ENCODE results near the gene FEM1C.

Gene FEM1C

DNA sequence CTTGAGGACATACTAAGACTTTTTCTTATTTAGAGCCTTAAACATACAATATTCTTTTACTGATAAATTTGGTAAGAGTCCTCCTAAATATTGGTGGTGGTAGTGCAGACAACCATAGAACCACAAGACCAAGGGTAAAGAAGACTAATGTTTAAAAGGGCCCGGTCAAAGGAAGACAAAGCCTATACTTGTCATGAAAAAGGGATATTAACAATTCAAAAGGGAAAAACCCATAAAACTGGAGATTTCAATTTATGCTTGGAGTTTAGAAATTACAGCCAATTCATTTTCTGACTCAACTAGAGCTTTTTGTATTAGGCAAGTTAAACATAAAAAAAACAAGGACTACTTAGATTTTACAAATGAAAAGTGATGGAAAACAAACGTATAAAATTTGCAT is 24.4 kb downstream of the FEM1C start:
- Histone ChIP-seq H3K9me3 (ENCODE audit: severe bottlenecking) (no peaks in the 10 kb centered on the region), H3K4me3 (ENCODE audit: severe bottlenecking) (no peak overlapping the region), H3K27me3 (ENCODE audit: insufficient read depth, poor library complexity, severe bottlenecking) (peaks cover 4% of the 10 kb centered on the region), H3K27ac (ENCODE audit: poor library complexity, severe bottlenecking) (no peak overlapping the region), H3K4me1 (ENCODE audit: insufficient read depth, poor library complexity, severe bottlenecking) (no peaks in the 10 kb centered on the region), H3K36me3 (ENCODE audit: low read depth) (peaks cover 45% of the 10 kb centered on the region)
- TF ChIP-seq, protein P1, sequence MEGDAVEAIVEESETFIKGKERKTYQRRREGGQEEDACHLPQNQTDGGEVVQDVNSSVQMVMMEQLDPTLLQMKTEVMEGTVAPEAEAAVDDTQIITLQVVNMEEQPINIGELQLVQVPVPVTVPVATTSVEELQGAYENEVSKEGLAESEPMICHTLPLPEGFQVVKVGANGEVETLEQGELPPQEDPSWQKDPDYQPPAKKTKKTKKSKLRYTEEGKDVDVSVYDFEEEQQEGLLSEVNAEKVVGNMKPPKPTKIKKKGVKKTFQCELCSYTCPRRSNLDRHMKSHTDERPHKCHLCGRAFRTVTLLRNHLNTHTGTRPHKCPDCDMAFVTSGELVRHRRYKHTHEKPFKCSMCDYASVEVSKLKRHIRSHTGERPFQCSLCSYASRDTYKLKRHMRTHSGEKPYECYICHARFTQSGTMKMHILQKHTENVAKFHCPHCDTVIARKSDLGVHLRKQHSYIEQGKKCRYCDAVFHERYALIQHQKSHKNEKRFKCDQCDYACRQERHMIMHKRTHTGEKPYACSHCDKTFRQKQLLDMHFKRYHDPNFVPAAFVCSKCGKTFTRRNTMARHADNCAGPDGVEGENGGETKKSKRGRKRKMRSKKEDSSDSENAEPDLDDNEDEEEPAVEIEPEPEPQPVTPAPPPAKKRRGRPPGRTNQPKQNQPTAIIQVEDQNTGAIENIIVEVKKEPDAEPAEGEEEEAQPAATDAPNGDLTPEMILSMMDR (IDR thresholded peaks at IDR 0.05; ENCODE audit: poor library complexity, severe bottlenecking), result no peak
- ATAC-seq (ENCODE audit: low read depth) (no peak), DNase-seq (ENCODE audit: low spot score) (no peak)

DNA sequence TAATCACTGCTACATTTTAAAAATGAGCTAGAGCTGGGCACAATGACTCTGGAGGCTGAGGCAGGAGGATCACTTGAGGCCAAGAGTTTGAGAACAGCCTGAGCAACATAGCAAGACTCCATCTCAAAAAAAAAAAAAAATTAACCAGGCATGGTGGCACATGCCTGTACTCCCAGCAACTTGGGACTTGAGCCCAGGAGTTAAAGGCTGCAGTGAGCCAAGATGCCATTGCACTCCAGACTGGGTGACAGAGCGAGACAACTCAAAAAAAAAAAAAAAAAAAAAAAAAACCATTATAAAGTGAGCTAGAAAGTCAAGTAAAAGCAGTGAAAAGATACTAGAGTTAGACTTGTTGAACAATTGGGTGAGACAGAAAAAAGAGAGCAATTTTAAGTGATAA is 28.2 kb downstream of the FEM1C start:
- no peaks in the 10 kb centered on the region for H3K4me1 ChIP-seq (ENCODE audit: insufficient read depth, poor library complexity, severe bottlenecking)
- H3K27me3 ChIP-seq (ENCODE audit: insufficient read depth, poor library complexity, severe bottlenecking), result peaks cover 3% of the 10 kb centered on the region
- no peak overlapping the region for H3K4me3 ChIP-seq (ENCODE audit: severe bottlenecking)
- DNase-seq (ENCODE audit: low spot score) (no peak), ATAC-seq (ENCODE audit: low read depth) (no peak)
- TF ChIP-seq, protein P1 (IDR thresholded peaks at IDR 0.05; ENCODE audit: poor library complexity, severe bottlenecking), result no peak
- H3K27ac ChIP-seq (ENCODE audit: poor library complexity, severe bottlenecking), result no peak overlapping the region
- H3K9me3 ChIP-seq (ENCODE audit: severe bottlenecking), result no peaks in the 10 kb centered on the region
- H3K36me3 ChIP-seq (ENCODE audit: low read depth), result peaks cover 10% of the 10 kb centered on the region; the same call in 1 of the 2 replicates

DNA sequence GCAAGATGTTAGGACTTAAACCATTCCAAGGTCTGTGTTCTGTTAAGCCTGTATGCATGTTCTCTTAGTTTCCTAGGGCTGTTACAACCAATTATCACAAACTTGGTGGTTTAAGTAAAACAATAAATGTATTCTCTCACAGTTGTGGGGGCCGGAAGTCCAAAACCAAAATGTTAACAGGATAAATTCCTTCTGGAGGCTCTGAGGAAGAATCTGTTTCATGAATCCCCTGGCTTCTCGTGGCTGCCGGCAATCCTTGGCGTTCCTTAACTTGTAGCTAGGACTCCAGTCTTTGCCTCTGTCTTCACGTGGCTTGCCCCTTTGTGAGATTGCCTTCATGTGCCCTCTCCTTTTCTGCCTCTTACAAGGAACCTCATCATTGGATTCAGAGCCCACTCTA is 30.4 kb downstream of the FEM1C start:
- H3K9me3 ChIP-seq (ENCODE audit: severe bottlenecking), result no peaks in the 10 kb centered on the region
- no peak overlapping the region for H3K4me3 ChIP-seq (ENCODE audit: severe bottlenecking)
- no peaks in the 10 kb centered on the region for H3K36me3 ChIP-seq (ENCODE audit: low read depth)
- DNase-seq (ENCODE audit: low spot score) (no peak), ATAC-seq (ENCODE audit: low read depth) (no peak)
- no peak overlapping the region for H3K27ac ChIP-seq (ENCODE audit: poor library complexity, severe bottlenecking)
- no peaks in the 10 kb centered on the region for H3K4me1 ChIP-seq (ENCODE audit: insufficient read depth, poor library complexity, severe bottlenecking)
- no peaks in the 10 kb centered on the region for H3K27me3 ChIP-seq (ENCODE audit: insufficient read depth, poor library complexity, severe bottlenecking)
- TF ChIP-seq, protein P1 (IDR thresholded peaks at IDR 0.05; ENCODE audit: poor library complexity, severe bottlenecking), result no peak

DNA sequence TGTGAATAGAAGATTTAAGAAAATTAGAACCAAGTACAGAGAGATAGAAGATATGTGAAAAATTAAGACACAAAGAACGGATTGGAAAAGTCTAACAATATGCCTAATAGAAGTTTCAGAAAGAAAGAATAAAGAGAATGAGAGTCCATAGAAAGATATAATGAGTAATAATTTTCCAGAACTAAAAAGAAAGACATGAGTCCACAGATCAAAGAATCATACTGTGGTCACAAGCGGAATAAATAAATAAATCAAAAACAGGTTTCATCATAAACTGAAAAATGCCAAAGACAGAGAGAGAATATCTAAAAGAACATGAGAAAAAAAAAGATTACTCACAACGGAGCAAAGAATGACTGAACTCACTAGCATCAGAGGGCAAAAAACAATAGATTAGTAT is 32.9 kb downstream of the FEM1C start:
- no peak overlapping the region for H3K27ac ChIP-seq (ENCODE audit: poor library complexity, severe bottlenecking)
- DNase-seq (ENCODE audit: low spot score) (no peak), ATAC-seq (ENCODE audit: low read depth) (no peak)
- H3K9me3 ChIP-seq (ENCODE audit: severe bottlenecking), result no peaks in the 10 kb centered on the region
- no peaks in the 10 kb centered on the region for H3K4me1 ChIP-seq (ENCODE audit: insufficient read depth, poor library complexity, severe bottlenecking)
- H3K4me3 ChIP-seq (ENCODE audit: severe bottlenecking), result no peak overlapping the region
- no peaks in the 10 kb centered on the region for H3K27me3 ChIP-seq (ENCODE audit: insufficient read depth, poor library complexity, severe bottlenecking)
- TF ChIP-seq, protein P1 (IDR thresholded peaks at IDR 0.05; ENCODE audit: poor library complexity, severe bottlenecking), result no peak
- no peaks in the 10 kb centered on the region for H3K36me3 ChIP-seq (ENCODE audit: low read depth)

DNA sequence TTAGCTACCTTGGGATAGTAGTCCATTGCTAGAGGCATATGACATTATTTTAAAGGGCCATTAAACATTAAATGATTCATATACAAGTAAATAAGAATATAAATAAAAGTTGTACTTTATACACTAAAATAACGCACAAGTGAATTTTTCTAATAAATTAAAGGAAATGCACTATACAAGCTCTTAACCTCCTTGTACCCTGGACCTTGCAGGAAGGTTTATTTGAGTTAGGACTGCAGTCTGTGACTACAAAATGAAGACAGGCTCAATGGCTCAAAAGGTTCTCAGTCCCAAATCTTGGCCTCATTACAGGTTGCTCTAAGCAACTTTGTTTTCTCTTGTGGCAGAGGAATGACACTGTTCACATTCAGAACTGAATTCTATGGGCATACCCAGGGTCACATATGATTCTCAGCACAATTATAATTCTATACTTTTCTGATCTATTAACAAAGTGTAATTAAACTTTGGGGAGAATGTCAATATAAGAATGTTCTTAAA is 34.4 kb downstream of the FEM1C start:
- Histone ChIP-seq H3K9me3 (ENCODE audit: severe bottlenecking) (no peaks in the 10 kb centered on the region), H3K27ac (ENCODE audit: poor library complexity, severe bottlenecking) (no peak overlapping the region), H3K27me3 (ENCODE audit: insufficient read depth, poor library complexity, severe bottlenecking) (no peaks in the 10 kb centered on the region), H3K4me3 (ENCODE audit: severe bottlenecking) (no peak overlapping the region), H3K36me3 (ENCODE audit: low read depth) (no peaks in the 10 kb centered on the region), H3K4me1 (ENCODE audit: insufficient read depth, poor library complexity, severe bottlenecking) (no peaks in the 10 kb centered on the region)
- TF ChIP-seq, protein P1 (IDR thresholded peaks at IDR 0.05; ENCODE audit: poor library complexity, severe bottlenecking), result no peak
- DNase-seq (ENCODE audit: low spot score) (no peak), ATAC-seq (ENCODE audit: low read depth) (no peak)
